NCI-H2029 (cell line): ENCODE measurements around the gene TTC38.

ENCODE experiments used
- DNase-seq: peaks from one replicate; lab custom pipeline; 2025; lab: John Stamatoyannopoulos, UW

Gene TTC38

DNA sequence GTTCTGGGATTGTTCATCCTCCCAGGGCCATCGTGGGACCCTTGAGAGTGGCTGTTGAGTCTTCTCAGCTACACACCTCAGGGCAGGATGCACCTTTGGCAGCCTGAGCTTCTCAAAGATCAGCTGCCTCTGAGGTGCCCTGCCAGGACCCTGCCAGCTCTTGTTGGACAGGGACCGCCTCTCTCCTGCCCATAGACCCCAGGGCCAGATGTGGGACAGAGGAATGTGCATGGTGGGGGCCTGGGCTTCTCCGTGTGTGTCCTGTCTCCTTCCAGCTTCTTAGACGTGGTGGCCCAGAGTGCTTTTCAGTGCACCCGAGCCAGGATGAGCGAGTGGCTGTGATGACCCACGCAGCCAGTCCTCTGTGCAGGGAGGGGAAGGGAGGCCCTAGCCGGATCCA, 61.8 kb downstream of the TTC38 start:
- DNase-seq = no peak

DNA sequence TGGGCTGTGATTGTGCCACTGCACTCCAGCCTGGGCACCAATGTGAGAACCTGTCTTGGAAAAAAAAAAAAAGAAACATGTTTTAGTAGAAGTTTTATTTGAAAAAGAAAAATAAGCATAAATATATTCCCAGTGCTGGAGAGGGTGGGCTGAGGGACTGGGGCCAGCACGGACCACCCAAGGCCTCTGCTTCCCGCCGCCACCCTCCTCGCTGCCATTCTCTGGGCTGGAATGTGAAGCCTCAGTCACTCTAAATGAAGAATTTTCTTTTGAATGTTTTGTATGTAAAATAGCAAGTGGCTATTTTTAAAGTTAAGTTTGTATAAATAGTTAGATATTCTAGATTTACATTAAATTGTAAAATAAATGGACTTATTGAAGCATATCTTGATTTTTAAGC, 62.6 kb downstream of the TTC38 start:
- no peak for DNase-seq

- DNase-seq = no peak
These were observed 63.7 kb downstream of the TTC38 start for GRCh38 chr22:46331496-46331895.

GRCh38 chr22:46335201-46336118, 67.7 kb downstream of the TTC38 start, which contains the start of gene TRMU:
TRMU (plus strand) TSS chr22:46335714; CDS start chr22:46335765, 51 bp downstream.
- DNase-seq = peak; percentile 55

- DNase-seq = no peak
These were observed 68.6 kb downstream of the TTC38 start for GRCh38 chr22:46336119-46337078.

DNA sequence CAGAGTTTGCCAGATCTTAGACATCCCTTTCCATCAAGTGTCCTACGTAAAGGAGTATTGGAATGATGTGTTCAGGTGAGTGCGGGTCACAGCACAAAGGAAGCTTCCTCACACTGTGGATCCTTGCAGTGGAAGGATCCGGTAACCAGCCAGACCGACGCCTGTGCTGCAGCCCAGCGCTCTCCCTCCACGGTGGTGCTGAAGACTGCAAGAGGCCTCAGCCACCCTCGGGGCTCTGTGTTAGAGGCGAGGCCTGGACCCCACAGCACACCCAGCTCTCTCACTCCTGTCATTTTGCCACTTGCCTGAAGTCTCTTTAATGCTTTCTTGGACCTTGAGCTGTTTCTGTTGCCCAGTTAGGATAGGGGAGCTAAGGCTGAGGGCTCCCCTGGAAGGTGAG, 70.1 kb downstream of the TTC38 start:
- no peak for DNase-seq

DNA sequence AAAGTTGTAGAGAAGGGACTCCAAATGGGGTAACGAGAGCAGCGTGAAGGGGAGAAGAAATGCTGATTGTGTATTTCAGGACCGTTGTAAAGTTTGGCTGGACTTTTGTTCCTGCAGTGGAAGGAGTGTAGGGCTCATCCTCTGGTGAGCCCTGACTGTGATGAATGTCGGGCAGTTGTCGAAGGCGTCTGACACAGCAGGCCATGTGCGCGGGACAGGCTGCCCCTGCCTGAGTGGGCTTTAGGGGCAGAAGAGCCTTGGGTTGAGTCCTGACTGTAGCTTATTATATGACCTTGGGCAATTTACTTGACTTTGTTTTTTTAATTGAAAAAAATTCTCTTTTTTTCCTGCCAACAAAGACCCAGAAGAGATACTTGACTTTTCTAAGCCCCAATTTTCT, 70.8 kb downstream of the TTC38 start:
- no peak for DNase-seq

- DNase-seq = no peak
These were observed 72.1 kb downstream of the TTC38 start for GRCh38 chr22:46339956-46340355.

- DNase-seq = no peak
These were observed 72.9 kb downstream of the TTC38 start for GRCh38 chr22:46340676-46341075.
